Ovary (tissue), 3 donors: ENCODE data around the gene MYL5.

Source experiments
- CTCF ChIP-seq, 3 donors: fragments of 450-650 bp in 2 of 3; fragments of 200-600 bp in 1 of 3; IDR thresholded peaks; one replicate each; pipeline versions ENCODE4 v1.5.1 to v1.8.0; 2016 to 2022; ENCODE audit warnings: antibody characterized with exemption in 3 of 3, mild to moderate bottlenecking in 1 of 3
- EP300 ChIP-seq: sonication (generic); formaldehyde crosslinking; IDR thresholded peaks from one replicate; pipeline ENCODE4 v1.6.1; 2017; ENCODE audit warnings: antibody characterized with exemption
- POLR2A ChIP-seq: fragments of 450-650 bp; IDR thresholded peaks from one replicate; pipeline ENCODE4 v1.6.1; 2017; ENCODE audit warnings: antibody characterized with exemption, mild to moderate bottlenecking, moderate library complexity
- donor health status: DM: no; HTN: no; CAD: no.

GRCh38 chr4:663438-664428 lies 10.6 kb upstream of the MYL5 start:
- TF ChIP-seq POLR2A (no peak), CTCF (IDR thresholded peaks at IDR 0.05) (peak in 1 of 3 donors; percentile 20), EP300 (no peak)
